Right atrium auricular region (tissue), 2 donors: ENCODE data around the gene SPRED2. TPM values are rescaled to one million over a fixed set of nuclear protein-coding genes. Genes with fewer than 3 reads are reported as not detected.

Experiments
- DNase-seq: peaks from one replicate; pipeline ENCODE4 v3.0.0-alpha.2; 2019; ENCODE audit warnings: low spot score
- H3K27ac ChIP-seq, 2 donors: fragments of 200-600 bp; sonication (generic); 1 replicate in 1 of 2; 2 replicates in 1 of 2; pipeline ENCODE4 v1.5.1; 2016 to 2019
- H3K27me3 ChIP-seq, 2 donors: fragments of 200-600 bp; sonication (generic); one replicate each; pipeline versions ENCODE4 v1.5.1 to v1.6.0; 2017 to 2019
- H3K36me3 ChIP-seq: fragments of 200-600 bp; sonication (generic); one replicate; pipeline ENCODE4 v1.5.1; 2016
- H3K4me1 ChIP-seq, 2 donors: fragments of 200-600 bp; sonication (generic); one replicate each; pipeline versions ENCODE4 v1.5.1 to v1.6.0; 2017 to 2019
- H3K4me3 ChIP-seq, 2 donors: fragments of 200-600 bp; sonication (generic); 1 replicate in 1 of 2; 2 replicates in 1 of 2; pipeline ENCODE4 v1.5.1; 2017 to 2019; ENCODE audit warnings: mild to moderate bottlenecking in 1 of 2, moderate library complexity in 1 of 2
- H3K9me3 ChIP-seq, 2 donors: fragments of 200-600 bp; sonication (generic); one replicate each; pipeline ENCODE4 v1.5.1; 2019
- CTCF ChIP-seq, 2 donors: fragments of 200-600 bp; sonication (generic); IDR thresholded peaks; one replicate each; pipeline ENCODE4 v1.5.1; 2019; ENCODE audit warnings: antibody characterized with exemption in 2 of 2
- total RNA-seq, 2 donors: library from RNA; depleted of rRNA; stranded (reverse); fragments of >200 nt; gene quantifications; one replicate each; pipeline ENCODE4 v1.1.0, GENCODE V29; 2016

The SPRED2 gene
- total RNA-seq, 2 donors from 2014 or later: 14.7 to 17.3 TPM

GRCh38 chr2:65388051-65388531 lies 44.3 kb downstream of the SPRED2 start:
- no peak overlapping the region for H3K4me3 ChIP-seq
- H3K27me3 ChIP-seq: no peaks in the 10 kb centered on the region
- DNase-seq: no peak
- H3K36me3 ChIP-seq: no peaks in the 10 kb centered on the region
- H3K4me1 ChIP-seq: peaks cover 0 to 63% of the 10 kb centered on the region in 2 donors
- TF ChIP-seq CTCF (IDR thresholded peaks at IDR 0.05): no peak
- H3K9me3 ChIP-seq: no peaks in the 10 kb centered on the region
- H3K27ac ChIP-seq: no peak overlapping the region

GRCh38 chr2:65386989-65387388 lies 45.4 kb downstream of the SPRED2 start:
- H3K9me3 ChIP-seq: no peaks in the 10 kb centered on the region
- no peaks in the 10 kb centered on the region for H3K36me3 ChIP-seq
- H3K27me3 ChIP-seq: no peaks in the 10 kb centered on the region
- no peak for DNase-seq
- H3K4me1 ChIP-seq: peaks cover 0 to 74% of the 10 kb centered on the region in 2 donors
- no peak for TF ChIP-seq CTCF (IDR thresholded peaks at IDR 0.05)
- no peak overlapping the region for H3K27ac ChIP-seq
- no peak overlapping the region for H3K4me3 ChIP-seq

GRCh38 chr2:65386344-65386743 lies 46.1 kb downstream of the SPRED2 start:
- no peak for DNase-seq
- Histone ChIP-seq H3K27ac (no peak overlapping the region), H3K27me3 (no peaks in the 10 kb centered on the region), H3K4me3 (no peak overlapping the region), H3K9me3 (no peaks in the 10 kb centered on the region), H3K4me1 (peaks cover 0 to 76% of the 10 kb centered on the region in 2 donors), H3K36me3 (no peaks in the 10 kb centered on the region)
- no peak for TF ChIP-seq CTCF (IDR thresholded peaks at IDR 0.05)

- TF ChIP-seq CTCF (IDR thresholded peaks at IDR 0.05): no peak
- DNase-seq: no peak
- H3K4me3 ChIP-seq: no peak overlapping the region
- no peaks in the 10 kb centered on the region for H3K9me3 ChIP-seq
- no peaks in the 10 kb centered on the region for H3K27me3 ChIP-seq
- peak overlapping the region; percentile 69 to 74 for H3K27ac ChIP-seq
- peaks cover 0 to 68% of the 10 kb centered on the region in 2 donors for H3K4me1 ChIP-seq
- H3K36me3 ChIP-seq: no peaks in the 10 kb centered on the region
Observed at GRCh38 chr2:65383541-65384488, 48.6 kb downstream of the SPRED2 start.

- Histone ChIP-seq H3K4me3 (peak overlapping the region in 1 of 2 donors; percentile 11), H3K4me1 (peaks cover 0 to 63% of the 10 kb centered on the region in 2 donors)
- DNase-seq: peak; percentile 84
Observed at GRCh38 chr2:65382776-65383357, 49.5 kb downstream of the SPRED2 start.

More at GRCh38 chr2:65382776-65383357, 49.5 kb downstream of the SPRED2 start:
- H3K9me3 ChIP-seq: no peaks in the 10 kb centered on the region
- H3K27ac ChIP-seq: peak overlapping the region; percentile 69 to 74
- no peaks in the 10 kb centered on the region for H3K36me3 ChIP-seq
- TF ChIP-seq CTCF (IDR thresholded peaks at IDR 0.05): peak in 1 of 2 donors; percentile 15
- H3K27me3 ChIP-seq: no peaks in the 10 kb centered on the region
